IMR-90 (cell line): ENCODE measurements around the gene PARD3. TPM values are rescaled to one million over a fixed set of nuclear protein-coding genes. Genes with fewer than 3 reads are reported as not detected.

Experiments used
- ATAC-seq: fragments of 200-7000 bp; cut with Tn5 transposase; 2 replicates; pipeline ENCODE4 v1.9.1; 2020; ENCODE audit warnings: low read depth, mild to moderate bottlenecking, moderate library complexity
- BruUV-seq: library from RNA; stranded (reverse); fragments of 400-500 nt; replicated peaks from 2 replicates; lab custom pipeline; 2021; lab: Mats Ljungman, UMichigan
- CTCF ChIA-PET: fragments of 300-600 bp; formaldehyde crosslinking; extraction: SDS; loops from one replicate; lab custom pipeline; 2021; ENCODE audit warnings: antibody characterized with exemption; lab: Yijun Ruan, JAX
- POLR2A ChIA-PET: fragments of 300-600 bp; sonication (Branson Sonifier 250); formaldehyde crosslinking; loops from one replicate; lab custom pipeline; 2022; ENCODE audit warnings: antibody characterized with exemption; ENCODE audit not compliant: unreplicated experiment; lab: Charles Lee
- DNase-seq: peaks from one replicate; pipeline ENCODE4 v3.0.0; 2013
- H2AFZ ChIP-seq: replicated peaks from 2 replicates; pipeline ENCODE3; 2013; ENCODE audit warnings: low read length, mild to moderate bottlenecking; ENCODE audit not compliant: poor library complexity
- H2AK5ac ChIP-seq: 2 replicates; pipeline ENCODE4 v1.6.1; 2013; ENCODE audit warnings: low read depth, low read length, inconsistent platforms
- H2AK9ac ChIP-seq: replicated peaks from 2 replicates; pipeline ENCODE3; 2013; ENCODE audit warnings: mild to moderate bottlenecking, low read depth, low read length, moderate library complexity; ENCODE audit not compliant: poor library complexity
- H2BK120ac ChIP-seq: 2 replicates; pipeline ENCODE4 v1.6.1; 2013; ENCODE audit warnings: low read depth, low read length, inconsistent platforms
- H2BK15ac ChIP-seq: 3 replicates; pipeline ENCODE4 v1.6.1; 2013; ENCODE audit warnings: low read depth, low read length, inconsistent platforms
- H2BK20ac ChIP-seq: 2 replicates; pipeline ENCODE4 v1.6.1; 2013; ENCODE audit warnings: low read depth, mild to moderate bottlenecking, inconsistent platforms, low read length, moderate library complexity
- H2BK5ac ChIP-seq: 2 replicates; pipeline ENCODE4 v1.6.1; 2013; ENCODE audit warnings: mild to moderate bottlenecking, low read depth, low read length, inconsistent platforms; ENCODE audit not compliant: poor library complexity, severe bottlenecking
- H3K14ac ChIP-seq: replicated peaks from 2 replicates; pipeline ENCODE4 v1.6.1; 2013; ENCODE audit warnings: low read depth, low read length, inconsistent platforms
- H3K18ac ChIP-seq: 2 replicates; pipeline ENCODE4 v1.6.1; 2013; ENCODE audit warnings: low read depth, low read length, control low read depth
- H3K23ac ChIP-seq: 2 replicates; pipeline ENCODE4 v1.6.1; 2013; ENCODE audit warnings: low read depth, low read length, inconsistent platforms
- H3K27ac ChIP-seq: 2 replicates; pipeline ENCODE4 v1.5.1; 2013; ENCODE audit warnings: mild to moderate bottlenecking, control low read depth, low read length; ENCODE audit not compliant: insufficient read depth
- H3K27me3 ChIP-seq: 2 replicates; pipeline ENCODE4 v1.6.1; 2013; ENCODE audit warnings: low read length; ENCODE audit not compliant: control insufficient read depth, insufficient read depth
- H3K36me3 ChIP-seq: 2 replicates; pipeline ENCODE4 v1.6.1; 2013; ENCODE audit warnings: low read length, mixed read lengths; ENCODE audit not compliant: control insufficient read depth, insufficient read depth
- H3K4ac ChIP-seq: 2 replicates; pipeline ENCODE4 v1.6.1; 2013; ENCODE audit warnings: low read depth, low read length, inconsistent platforms
- H3K4me1 ChIP-seq: 2 replicates; pipeline ENCODE4 v1.6.1; 2013; ENCODE audit warnings: low read length, mixed read lengths; ENCODE audit not compliant: control insufficient read depth, insufficient read depth
- H3K4me2 ChIP-seq: 2 replicates; pipeline ENCODE4 v1.6.1; 2013; ENCODE audit warnings: low read depth, mild to moderate bottlenecking, control low read depth, low read length, moderate library complexity
- H3K4me3 ChIP-seq: 2 replicates; pipeline ENCODE4 v1.5.1; 2013; ENCODE audit warnings: low read depth, mild to moderate bottlenecking, control low read depth, low read length, moderate library complexity; ENCODE audit not compliant: insufficient read depth
- H3K56ac ChIP-seq: 2 replicates; pipeline ENCODE4 v1.6.1; 2013; ENCODE audit warnings: low read length, inconsistent platforms; ENCODE audit not compliant: insufficient read depth; ENCODE audit errors: extremely low read depth
- H3K79me1 ChIP-seq, 2 experiments: 2 replicates each; pipeline ENCODE4 v1.6.1; 2013; ENCODE audit warnings: low read length in 2 of 2, inconsistent platforms in 1 of 2, low read depth in 1 of 2
- H3K9ac ChIP-seq: 2 replicates; pipeline ENCODE4 v1.6.1; 2013; ENCODE audit warnings: low read depth, low read length, control low read depth
- H3K9me1 ChIP-seq: 2 replicates; pipeline ENCODE4 v1.6.1; 2013; ENCODE audit warnings: low read length, inconsistent platforms; ENCODE audit not compliant: insufficient read depth
- H3K9me3 ChIP-seq: 2 replicates; pipeline ENCODE4 v1.6.1; 2013; ENCODE audit warnings: low read length; ENCODE audit not compliant: control insufficient read depth, insufficient read depth
- H4K20me1 ChIP-seq: 2 replicates; pipeline ENCODE4 v1.6.1; 2013; ENCODE audit warnings: low read length, inconsistent platforms; ENCODE audit not compliant: insufficient read depth
- H4K5ac ChIP-seq: 2 replicates; pipeline ENCODE4 v1.6.1; 2013; ENCODE audit warnings: mild to moderate bottlenecking, low read depth, low read length, control low read depth
- H4K8ac ChIP-seq, 2 experiments: 2 replicates each; pipeline ENCODE4 v1.6.1; 2013; ENCODE audit warnings: low read depth in 2 of 2, low read length in 2 of 2, control low read depth in 1 of 2, inconsistent platforms in 1 of 2
- H4K91ac ChIP-seq: 2 replicates; pipeline ENCODE4 v1.6.1; 2013; ENCODE audit warnings: low read depth, low read length, inconsistent platforms; ENCODE audit not compliant: insufficient read depth
- SMC3 ChIP-seq: fragments of 150-350 bp; IDR thresholded peaks from 2 replicates; pipeline ENCODE4 v1.6.1; 2016; ENCODE audit warnings: low read depth, mild to moderate bottlenecking, antibody characterized with exemption, low read length, moderate library complexity
- WGBS, 2 experiments: methylation state at CpG; one replicate each; pipeline versions ENCODE4 v1.1.5 to v1.1.7; 2013; ENCODE audit warnings: missing lambda C conversion rate in 2 of 2; ENCODE audit not compliant: insufficient read length in 1 of 2; ENCODE audit errors: extremely low coverage in 2 of 2; 5-methylcytosine and 5-hydroxymethylcytosine counted together
- dilution Hi-C: fragments of 300-500 bp; cut with HindIII; formaldehyde crosslinking; loops from one replicate; pipeline ENCODE4 v1.14.3; 2018; ENCODE audit warnings: low sequenced_read_pairs; ENCODE audit not compliant: unreplicated experiment
- in situ Hi-C: fragments of 300-500 bp; cut with MboI; formaldehyde crosslinking; loops from 3 replicates; pipeline ENCODE4 v1.14.3; 2019; ENCODE audit warnings: low sequenced_read_pairs, inconsistent platforms, mixed read lengths
- intact Hi-C: fragments of 100-400 bp; cut with micrococcal nuclease; formaldehyde crosslinking; loops from 2 replicates; pipeline ENCODE4 v1.10.0; 2022
- polyA plus RNA-seq, 3 experiments: library from polyadenylated mRNA; depleted of rRNA; stranded (reverse); fragments of >200 nt; gene quantifications; 2 replicates each; pipeline ENCODE4 v1.2.3, GENCODE V29; 2012; ENCODE audit warnings: low replicate concordance in 1 of 3
- total RNA-seq: library from RNA; depleted of rRNA; stranded (reverse); fragments of >200 nt; gene quantifications from 2 replicates; pipeline ENCODE4 v1.2.3, GENCODE V29; 2012

Gene PARD3
- total and polyA plus RNA-seq, 2 of the 4 experiments (the other 2 are of a cell fraction) = 14.6 to 37.5 TPM

DNA sequence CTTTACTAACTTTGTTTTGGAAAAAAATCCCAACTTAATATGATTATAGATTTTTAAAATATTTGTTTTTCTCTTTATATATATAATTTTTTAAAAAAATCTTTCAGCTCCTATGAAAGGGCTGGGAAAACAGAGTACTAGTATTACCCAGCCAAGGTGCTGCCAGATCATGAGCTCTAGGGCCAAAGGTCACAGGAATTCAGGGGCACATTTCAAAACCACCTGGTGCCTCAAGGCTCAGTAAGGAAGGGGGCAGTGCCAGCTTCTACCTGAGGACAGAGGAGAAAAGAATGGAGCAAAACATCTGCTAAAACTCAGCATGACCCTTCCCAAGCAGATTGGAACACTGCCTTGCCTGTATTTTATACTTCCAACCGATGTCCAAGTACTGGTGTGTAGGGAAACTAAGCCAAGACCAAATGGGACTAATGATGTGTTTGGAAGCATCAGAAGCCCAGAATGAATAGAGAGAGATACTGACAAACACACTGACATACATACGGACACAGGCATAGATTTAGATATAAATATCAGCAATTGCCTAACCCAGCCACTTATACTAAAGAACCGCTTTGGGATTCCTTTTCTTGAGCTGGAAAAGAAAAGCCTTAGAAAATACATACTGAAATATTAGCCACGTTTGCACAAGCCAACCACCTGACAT, 667.3 kb downstream of the PARD3 start:
- H2BK5ac ChIP-seq = no peak overlapping the region
- H3K79me1 ChIP-seq = no peaks in the 10 kb centered on the region
- no peak overlapping the region for H2BK20ac ChIP-seq
- no peak overlapping the region for H3K56ac ChIP-seq
- no peak overlapping the region for H3K23ac ChIP-seq
- WGBS, 2 experiments = no CpG with 5 or more reads among the region's 4 CpGs
- H4K91ac ChIP-seq = no peak overlapping the region
- H2AFZ ChIP-seq = no peak overlapping the region
- in situ Hi-C loops (no loop called here), intact Hi-C loops (no loop called here), dilution Hi-C loops (no loop called here)
- BruUV-seq = no TSS peak
- H3K9me3 ChIP-seq = no peaks in the 10 kb centered on the region
- no peak for DNase-seq
- no peak overlapping the region for H2BK120ac ChIP-seq
- no peak overlapping the region for H3K9ac ChIP-seq
- H2AK5ac ChIP-seq = no peak overlapping the region
- H3K27ac ChIP-seq = no peak overlapping the region
- no peak overlapping the region for H2BK15ac ChIP-seq
- H3K36me3 ChIP-seq = no peaks in the 10 kb centered on the region
- H3K4me3 ChIP-seq = no peak overlapping the region
- H3K4me1 ChIP-seq = peaks cover 2% of the 10 kb centered on the region; the same call in 1 of the 2 replicates
- no peaks in the 10 kb centered on the region for H3K9me1 ChIP-seq
- H3K4ac ChIP-seq = no peak overlapping the region
- no peaks in the 10 kb centered on the region for H3K27me3 ChIP-seq
- H4K5ac ChIP-seq = no peak overlapping the region
- ChIA-PET POLR2A (no interaction called here), CTCF (no interaction called here)
- no peak for ATAC-seq
- H2AK9ac ChIP-seq = no peak overlapping the region
- no peak overlapping the region for H3K4me2 ChIP-seq
- H3K18ac ChIP-seq = no peak overlapping the region
- no peaks in the 10 kb centered on the region for H4K20me1 ChIP-seq
- H4K8ac ChIP-seq = no peak overlapping the region
- no peak overlapping the region for H3K14ac ChIP-seq
- no peak for TF ChIP-seq SMC3
